Esophagus mucosa (tissue), 1 donor: Measurements from ENCODE around the gene SCAF4. TPM values are rescaled to one million over a fixed set of nuclear protein-coding genes. Genes with fewer than 3 reads are reported as not detected.

Source experiments
- ATAC-seq: fragments of 200-7000 bp; cut with Tn5 transposase; one replicate; pipeline ENCODE4 v1.9.1; 2020
- total RNA-seq: library from RNA; stranded (reverse); gene quantifications from one replicate; pipeline ENCODE4 v1.2.4, GENCODE V29; 2023
- donor health status: DM: yes; HTN: yes; CAD: no.

The SCAF4 gene
- total RNA-seq, 1 donor from 2014 or later = 19.8 TPM

DNA sequence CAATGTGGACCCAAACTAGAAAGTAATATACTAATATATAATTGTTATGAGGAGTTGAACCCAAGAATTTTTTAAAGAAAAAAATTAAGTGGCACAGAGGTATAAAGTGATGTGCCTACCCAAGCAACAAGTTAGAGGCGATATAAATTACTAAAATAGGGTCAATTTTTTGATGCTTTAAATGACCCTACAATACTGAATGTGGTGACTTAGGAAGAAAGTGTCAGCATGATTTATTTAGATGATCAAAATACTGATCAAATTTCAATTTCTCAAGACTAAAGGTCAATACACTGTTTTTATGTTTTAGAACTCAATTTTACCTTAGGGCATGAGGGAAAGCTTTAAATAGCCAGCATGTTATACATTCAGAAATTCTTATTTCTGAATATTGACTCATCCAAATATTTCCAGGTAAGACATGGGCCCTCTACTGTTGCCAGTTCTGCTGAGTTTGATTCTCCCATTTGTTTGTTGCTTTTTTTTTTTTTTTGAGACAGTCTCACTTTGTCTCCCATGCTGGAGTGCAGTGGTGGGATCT, 20.1 kb downstream of the SCAF4 start:
- no peak for ATAC-seq

DNA sequence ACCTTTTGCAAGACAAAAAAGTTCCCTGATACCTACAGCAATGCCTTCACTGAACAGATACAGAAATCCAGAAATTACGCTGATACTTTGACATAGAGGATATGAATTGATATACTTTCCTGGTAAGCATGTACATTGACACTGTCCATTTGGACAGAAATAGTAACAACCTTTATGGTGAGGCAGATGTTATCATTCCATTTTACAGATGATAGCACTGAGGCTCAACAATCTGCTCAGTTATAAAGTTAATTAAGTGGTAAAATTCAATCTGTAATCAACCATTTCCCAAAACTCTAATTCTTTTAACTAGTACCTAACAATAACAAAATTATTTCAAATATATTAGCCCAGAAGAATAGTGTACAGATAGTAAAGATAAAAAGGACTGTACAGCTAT, 20.6 kb downstream of the SCAF4 start:
- ATAC-seq = no peak

DNA sequence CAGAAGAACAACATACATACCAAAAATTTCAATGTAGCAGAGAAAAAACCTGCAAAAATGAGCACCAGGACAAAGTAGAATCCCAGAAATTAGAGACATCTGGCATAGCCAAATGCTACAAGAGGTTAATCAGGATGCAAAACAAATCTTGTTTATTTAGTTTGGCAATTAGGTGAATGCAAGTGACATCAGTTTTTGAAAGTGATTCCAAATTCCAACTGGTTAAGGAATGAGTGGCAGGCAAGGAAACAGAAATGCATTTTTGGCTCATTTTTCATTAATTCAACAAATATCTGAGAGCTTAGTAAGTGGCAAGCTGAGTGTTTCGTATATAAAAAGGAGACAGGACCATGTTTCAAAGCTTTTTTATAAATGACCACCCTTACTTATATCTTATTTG, 21.3 kb downstream of the SCAF4 start:
- ATAC-seq = no peak

DNA sequence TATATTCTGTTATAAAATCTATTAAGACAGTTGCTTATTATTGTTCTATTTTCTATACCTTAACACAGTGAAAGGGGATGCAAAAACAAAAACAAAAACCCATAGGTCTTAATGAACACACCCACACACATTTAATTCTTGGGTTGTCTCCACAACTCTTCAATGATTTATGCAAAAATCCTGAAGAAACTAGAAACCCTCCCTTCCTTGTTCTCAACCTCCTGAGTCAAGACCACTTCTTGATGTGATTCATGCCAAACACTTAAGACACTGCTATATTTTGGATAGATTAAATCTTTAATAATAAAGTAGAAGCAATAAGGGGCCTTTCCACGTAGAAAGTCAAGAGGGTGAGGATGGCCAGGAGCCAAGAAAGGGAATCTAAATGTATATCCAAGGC, 23.4 kb downstream of the SCAF4 start:
- ATAC-seq = no peak

DNA sequence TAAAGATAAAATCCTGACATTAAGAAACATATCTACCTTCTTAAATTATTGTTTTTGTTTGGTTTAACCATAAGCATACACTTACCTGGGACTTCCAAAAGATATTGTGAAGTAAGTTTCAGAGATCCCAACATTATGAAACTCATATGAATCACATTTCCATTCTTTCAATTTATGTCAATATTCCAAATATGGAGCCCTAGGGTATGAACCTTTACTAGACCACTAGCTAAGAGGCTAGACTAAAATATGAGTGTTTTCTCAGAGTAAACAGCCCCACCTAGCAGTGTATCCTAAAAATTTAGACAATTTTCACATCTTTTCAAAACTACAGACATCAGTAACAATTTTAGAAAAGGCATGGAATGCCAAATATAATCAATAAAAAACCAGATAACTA, 24.4 kb downstream of the SCAF4 start:
- no peak for ATAC-seq

DNA sequence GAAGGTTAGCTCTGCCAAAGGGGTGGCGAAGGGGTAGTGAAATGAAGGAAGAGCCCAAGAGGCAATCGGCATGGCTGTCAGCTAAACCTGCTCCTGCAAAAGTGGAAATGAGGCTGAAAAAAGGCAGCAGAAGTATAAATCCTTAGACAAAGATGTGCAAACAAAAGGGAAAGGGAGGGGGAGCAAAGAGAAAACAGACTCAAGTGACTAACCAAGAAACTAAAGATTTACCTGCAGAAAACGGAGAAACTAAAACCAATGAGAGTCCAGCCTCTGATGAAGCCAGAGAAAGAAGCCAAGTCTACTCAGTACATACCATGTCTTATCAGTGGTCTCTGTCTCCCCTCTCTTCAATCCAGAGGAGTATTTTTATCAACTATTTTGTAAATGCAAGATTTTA, 25.4 kb downstream of the SCAF4 start:
- no peak for ATAC-seq

DNA sequence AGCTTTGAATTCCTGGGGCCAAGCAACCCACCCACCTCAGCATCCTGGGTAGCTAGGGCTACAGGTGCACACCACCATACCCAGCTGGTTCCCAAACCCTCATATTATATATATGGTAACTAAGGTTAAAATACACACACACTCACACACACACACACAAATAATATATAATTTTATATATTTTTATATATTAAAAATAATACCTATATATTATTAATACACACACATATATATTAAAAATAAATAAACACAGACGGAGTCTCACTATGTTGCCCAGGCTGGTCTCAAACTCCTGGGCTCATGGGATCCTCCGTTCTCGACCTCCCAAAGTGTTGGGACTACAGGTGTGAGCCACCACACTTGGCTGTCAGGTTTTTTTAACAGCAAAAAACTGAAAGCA, 31.9 kb downstream of the SCAF4 start:
- ATAC-seq = no peak

DNA sequence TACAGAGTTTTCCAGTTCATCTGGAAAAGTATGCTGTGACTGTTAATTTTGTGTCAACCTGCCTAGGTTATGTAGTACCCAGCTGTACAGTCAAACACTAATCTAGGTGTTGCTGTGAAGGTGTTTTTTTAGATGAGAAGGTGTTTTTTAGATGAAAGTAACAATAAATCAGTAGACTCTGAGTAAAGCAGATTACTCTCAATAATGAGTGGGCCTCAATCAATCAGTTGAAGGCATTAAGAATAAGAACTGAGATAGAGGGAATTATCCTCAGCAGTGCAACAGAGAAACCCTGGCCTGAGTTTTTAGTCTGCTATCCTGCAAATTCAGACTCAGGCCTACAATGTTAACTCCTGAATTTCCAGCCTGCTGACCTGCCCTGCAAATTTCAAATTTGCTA, 33.5 kb downstream of the SCAF4 start:
- no peak for ATAC-seq

DNA sequence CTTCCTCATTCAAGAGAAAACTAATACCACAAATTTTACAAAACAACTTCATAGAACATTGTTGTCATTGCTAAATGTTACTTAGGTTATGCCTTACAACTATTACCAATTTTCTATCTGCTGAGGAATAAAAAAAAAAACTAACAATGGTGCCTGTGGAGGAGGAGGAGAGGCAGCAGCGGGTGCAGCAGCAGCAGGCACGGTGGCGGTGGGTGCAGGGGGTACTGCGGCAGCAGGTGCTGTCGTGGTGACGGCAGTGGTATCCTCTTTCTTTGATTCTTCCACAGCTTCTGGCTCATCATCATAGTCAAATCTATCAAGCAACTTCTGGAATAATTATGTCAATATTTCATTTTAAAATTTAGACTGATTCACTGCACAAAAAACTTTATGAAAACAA, 35.5 kb downstream of the SCAF4 start:
- no peak for ATAC-seq

DNA sequence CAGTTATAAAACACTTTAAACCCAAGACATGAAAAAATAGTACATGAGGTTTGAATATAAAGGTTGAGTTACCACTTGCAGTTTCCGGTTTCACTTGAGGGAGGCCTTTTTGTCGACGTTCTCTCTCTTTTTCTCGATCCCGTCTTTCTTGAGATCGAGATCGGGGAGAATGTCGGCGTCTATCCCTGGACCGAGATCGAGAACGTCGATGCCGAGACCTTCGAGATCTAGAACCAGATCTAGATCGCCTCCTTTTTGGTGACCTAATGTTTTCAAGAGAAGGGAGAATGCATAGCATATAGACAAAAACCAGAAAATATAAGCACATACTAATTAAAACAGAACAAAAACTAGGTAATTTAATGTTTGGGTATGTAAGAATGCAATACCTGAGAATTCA, 38.7 kb downstream of the SCAF4 start:
- no peak for ATAC-seq

DNA sequence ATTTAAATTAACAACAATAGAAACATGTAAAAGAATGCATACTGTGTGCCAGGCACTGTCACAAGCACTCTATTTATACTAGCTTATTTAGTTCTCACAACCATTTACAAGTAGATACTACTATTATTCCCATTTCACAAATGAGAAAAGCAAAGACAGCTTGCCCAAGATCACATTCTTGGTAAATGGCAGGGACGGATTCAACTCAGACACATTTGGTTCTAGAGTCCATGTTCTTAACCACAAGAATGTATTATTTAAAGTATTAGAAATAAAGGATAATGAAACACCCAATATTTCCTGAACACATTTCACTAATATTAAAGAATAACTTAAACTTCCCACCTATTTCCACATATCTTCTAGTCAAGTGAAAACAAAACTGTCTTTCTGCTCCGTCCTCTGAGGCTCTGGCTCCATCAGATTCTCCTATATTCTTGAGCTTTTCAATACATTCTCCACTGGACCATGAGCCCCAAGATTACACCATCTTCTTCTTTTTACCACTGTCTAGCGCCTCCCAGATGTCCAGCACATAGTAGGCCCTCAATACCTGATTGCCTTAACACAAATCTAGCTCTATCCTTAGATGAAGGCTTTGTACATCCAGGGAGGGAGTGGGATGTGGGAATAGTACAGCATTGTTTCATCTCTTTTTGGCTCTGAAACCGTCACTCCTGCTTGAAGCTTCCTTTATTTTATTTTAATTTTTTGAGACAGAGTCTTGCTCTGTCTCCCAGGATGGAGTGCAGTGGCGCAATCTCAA, 43.1 kb downstream of the SCAF4 start:
- ATAC-seq = no peak

DNA sequence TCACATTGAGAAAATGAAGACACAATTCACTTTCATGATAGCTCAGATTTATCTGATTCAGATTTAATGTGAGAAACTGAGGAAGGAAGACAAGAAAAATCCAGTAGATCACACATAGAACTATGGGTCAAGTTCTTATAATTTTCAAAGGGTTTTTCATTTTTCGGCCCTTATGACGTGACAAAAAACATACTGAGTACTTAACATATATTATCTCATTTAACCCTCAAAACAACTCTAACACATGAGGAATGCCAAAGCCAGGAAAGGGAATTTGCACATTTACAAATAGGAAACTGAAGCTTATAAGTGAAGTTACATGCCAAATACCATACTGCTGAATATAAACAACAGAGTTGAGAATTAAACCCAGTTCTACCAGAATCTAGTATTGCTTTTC, 44.8 kb downstream of the SCAF4 start:
- ATAC-seq = no peak

DNA sequence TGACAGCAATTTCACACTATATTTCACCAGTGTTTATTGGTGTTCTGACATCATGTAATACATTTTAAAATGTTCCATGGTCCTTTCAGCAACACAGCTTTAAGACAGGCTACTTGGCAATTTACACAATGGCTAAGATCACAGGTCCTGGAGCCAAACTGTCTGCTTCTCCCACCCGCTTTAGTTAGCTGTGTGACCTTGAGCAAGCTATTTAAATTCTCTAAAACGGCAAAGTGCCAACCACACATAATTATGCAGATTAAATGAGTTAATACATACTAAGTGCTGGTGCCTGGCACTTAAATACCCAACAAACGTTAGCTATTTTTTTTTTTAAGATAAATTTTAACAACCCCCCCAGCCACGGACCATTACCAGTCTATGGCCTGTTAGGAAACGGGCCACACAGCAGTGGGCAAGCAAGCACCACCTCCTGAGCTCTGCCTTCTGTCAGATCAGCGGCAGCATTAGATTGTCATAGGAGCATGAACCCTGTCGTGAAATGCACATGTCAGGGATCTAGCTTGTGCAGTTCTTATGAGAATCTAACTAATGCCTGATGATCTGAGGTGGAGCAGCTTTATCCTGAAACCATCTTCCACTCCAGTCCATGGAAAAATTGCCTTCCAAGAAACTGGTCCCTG, 45.5 kb downstream of the SCAF4 start:
- ATAC-seq = no peak

DNA sequence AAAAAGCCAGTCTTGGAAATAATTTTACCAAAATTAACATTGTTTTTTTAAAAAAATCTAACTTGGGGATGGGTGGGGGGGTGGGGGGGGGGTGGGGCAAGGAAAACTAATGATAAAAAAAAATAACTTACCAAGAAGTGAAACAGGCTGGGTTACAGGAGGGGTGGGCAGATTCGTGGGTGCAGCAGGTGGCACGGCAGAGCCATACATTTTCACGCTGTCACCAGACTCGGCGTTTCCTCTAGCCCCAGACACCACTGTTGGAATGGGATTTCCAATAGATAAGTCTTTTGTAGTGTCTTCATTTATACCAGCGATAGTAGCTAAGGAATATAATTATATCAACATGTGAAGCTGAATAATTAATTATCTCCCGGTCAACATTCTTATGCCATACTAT, 47.0 kb downstream of the SCAF4 start:
- ATAC-seq = no peak

DNA sequence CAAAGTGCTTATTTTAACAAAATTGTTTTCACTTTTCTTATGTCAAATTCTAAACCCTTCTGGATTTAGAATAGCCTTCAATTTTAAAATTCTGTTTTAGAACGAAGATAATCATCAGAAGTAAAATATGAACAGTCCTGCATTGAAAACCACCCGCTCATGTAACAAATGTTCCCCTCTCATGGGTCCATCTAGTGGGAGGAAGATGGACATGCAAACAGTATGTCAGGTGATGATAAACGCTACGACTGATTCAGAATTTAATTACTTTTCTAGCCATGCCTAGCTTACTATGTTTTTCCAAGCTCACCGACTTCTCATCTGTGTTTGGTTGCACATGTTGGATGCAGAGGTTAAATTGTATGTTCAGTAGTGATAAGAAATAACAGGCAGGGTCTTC, 48.9 kb downstream of the SCAF4 start:
- ATAC-seq = no peak

DNA sequence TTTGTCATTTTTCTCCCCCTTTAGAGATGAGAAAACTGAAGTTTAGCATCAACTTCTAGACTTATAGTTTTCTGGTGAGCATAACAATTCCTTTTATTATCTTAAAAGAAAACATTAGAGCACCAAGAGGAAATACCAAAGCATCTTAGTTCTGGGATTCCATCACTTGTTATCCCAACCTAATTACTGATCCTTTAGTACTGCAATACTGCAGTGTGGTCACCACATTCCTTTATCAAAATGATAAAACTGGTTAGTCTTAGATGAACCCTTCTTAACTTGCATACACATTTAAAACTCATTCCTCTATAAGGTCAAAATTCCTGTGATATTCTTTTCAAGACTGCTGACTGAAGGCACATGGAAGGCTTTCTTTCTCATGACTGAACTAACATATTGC, 49.3 kb downstream of the SCAF4 start:
- no peak for ATAC-seq

DNA sequence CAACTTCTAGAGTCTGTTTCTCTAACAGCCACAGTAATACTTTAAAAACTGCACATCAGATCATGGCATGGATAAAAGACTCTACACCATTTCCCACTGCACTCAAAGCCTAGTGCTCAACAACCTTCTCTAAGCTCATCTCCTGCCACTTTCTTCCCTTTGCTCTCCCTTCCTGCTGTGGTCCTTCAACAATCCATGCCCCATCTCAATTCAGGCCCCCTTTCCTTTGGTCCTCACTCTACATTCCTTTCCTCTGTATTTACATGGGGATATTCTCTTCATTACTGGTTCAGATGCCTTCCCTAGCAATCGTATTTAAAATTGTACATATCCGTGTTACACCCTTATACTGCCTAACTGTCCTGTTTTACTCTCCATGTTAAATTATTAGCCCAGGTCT, 53.4 kb downstream of the SCAF4 start:
- no peak for ATAC-seq

DNA sequence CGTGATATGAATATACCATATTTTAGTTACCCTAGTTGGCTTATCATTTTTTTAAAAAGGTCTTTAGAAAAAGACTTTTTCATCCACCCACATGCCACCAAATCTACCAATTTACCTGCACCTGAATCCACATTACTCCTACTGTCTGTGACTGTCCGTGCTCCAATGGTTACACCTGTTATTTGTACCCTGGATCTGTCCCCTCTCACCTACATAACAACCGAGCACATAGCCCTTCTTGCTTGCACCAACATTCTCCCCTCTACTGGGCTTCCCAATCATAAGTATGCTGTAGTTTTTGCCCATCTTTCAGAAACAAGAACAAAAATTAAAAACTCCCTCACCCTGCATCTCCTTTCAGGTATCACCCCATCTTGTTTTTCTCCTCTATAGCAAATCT, 54.9 kb downstream of the SCAF4 start:
- no peak for ATAC-seq

DNA sequence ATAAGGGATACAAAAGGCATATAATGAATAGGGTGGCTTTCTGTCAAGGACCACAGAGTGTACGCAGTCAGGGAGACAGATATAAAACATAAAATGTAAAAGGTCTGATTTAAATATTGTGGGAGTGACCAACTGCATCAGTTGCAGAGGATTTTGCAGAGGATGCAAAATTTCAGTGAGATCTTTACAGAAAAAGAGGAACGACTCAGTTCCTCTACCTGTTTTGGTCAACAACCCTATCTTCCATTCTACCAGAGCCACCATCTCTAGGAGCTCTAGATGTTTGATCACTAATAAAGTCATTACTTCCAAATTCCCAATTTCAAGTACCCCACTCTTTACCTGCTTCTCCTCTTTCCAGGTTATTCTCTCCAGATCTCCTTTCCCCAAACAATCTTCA, 56.0 kb downstream of the SCAF4 start:
- no peak for ATAC-seq

DNA sequence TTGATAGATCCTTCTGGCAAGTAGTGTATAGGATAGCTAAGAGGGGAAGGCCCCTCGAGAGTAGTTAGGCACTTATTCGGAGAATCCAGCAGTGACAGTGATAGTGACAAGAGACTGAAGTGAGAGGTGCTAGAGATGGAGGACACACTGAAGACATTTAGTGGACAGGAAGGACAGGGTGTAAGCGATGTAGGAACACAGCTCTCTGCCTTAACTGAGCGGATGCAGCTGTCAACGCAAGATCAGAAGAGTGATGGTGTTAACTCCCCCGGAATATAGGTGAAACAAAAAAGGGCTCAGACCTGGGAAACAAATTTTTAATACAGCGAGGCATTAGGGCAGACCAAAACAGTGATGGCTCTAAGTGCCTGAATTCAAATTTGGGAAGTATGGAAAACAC, 56.6 kb downstream of the SCAF4 start:
- ATAC-seq = no peak

DNA sequence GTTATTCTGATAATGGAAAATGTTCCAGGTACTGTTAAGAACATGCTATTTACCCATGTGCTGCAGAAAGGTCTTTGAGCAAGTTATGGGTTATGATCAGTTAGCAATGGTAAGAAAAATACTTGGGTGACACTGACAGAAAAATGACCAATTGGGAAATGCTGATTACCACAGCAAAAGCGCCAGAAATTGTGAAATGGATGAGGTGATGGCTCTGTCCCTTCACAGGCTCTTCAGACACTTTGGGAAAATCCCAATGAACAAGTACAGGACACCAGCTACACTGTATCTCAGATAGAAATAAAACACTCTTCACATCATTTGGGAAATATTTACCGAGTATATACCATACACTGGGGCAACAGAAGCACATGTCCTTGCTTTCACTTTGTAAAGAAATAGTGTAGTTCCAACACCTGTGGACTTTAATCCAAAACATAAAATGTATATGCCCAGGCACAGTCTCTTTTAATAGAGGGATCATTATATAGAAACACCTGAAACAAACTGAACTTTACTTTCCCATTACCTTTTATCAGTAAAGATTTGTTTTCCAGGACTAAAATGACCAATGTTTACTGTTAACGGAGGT, 58.5 kb downstream of the SCAF4 start:
- no peak for ATAC-seq

DNA sequence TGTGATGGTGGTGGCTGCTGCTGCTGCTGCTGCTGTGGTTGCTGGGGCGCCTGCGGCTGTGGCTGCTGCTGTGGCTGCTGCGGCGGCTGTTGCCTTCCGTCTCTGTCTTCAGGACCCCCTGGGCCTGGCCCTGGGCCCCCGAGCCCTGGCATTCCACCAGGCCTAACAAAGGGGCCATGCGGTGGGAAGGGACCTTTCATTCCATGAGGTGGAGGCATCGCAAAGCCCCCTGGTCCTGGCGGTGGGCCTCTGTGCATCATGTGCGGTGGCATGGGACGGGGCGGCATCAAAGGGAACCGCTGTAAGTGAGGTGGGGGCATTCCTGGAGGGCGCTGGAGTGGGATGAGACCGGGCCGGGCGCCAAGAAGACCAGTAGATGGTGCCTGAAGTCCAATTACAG, 60.0 kb downstream of the SCAF4 start:
- no peak for ATAC-seq

DNA sequence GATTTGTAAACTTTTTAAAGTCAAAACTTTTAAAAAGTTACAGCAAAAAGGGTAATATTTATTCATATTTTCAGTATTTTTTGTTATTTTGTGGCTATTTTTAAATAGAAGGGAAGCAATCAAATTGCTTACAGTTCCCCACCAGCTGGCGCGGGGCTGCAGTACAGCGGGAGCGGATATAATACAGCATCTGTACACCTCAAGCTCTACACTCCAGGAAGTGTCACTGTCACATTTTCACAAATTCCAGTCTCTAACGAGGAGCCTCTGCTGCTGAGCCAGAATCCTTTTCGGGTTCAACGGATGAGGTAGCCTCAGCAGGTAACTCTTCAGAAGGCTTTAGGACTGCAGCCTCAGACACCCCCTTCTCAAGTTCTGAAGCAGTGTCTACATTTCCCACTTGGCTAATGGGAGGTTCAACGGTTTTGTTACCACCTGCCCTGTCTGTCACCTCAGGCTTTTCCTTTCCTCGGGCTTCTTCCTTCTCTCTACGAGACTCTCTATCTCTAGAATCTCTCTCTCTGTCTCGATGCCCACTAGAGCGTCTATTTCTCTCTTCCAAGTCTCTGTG, 60.7 kb downstream of the SCAF4 start:
- ATAC-seq = no peak

DNA sequence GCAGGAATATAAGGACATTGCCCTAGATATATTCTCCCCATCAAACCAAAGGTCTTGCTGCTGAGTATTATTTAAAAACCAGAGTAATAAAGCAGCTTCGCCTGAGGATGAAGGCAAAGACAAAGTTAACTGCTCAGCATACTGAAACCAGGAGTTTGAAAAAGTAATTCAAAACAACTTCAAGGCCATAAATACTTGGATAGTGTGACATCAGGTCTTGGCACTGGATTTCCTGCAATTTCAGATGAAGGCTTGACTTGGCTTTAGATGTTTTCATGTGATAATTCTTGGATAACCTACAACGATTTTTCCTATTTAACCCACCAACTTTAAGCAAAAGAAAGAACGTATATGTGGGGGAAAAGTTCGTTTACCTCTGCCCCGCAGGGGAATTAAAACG, 61.8 kb downstream of the SCAF4 start:
- ATAC-seq = no peak
